HG02623 (cell line): ENCODE measurements around the gene DCX.
"Not testable (repeated sequence)": the region's sequence is repeated elsewhere in the genome, so short reads cannot be mapped to it uniquely, and the experiment has no call there.

ENCODE experiments used
- ATAC-seq: cut with Tn5 transposase; IDR thresholded peaks from one replicate; pipeline ENCODE4 v1.9.1; 2021; ENCODE audit warnings: moderate library complexity; ENCODE audit not compliant: unreplicated experiment

DCX gene

GRCh38 chrX:111375747-111376146 lies 36.2 kb downstream of the DCX start:
- ATAC-seq, result no peak

GRCh38 chrX:111372086-111372485 lies 39.9 kb downstream of the DCX start:
- ATAC-seq, result no peak

GRCh38 chrX:111365770-111366325 lies 46.1 kb downstream of the DCX start:
- ATAC-seq, result no peak

GRCh38 chrX:111363741-111364140 lies 48.3 kb downstream of the DCX start:
- no peak for ATAC-seq

- ATAC-seq, result no peak
These were observed 50.2 kb downstream of the DCX start for GRCh38 chrX:111361751-111362150.

- no peak for ATAC-seq
These were observed 51.2 kb downstream of the DCX start for GRCh38 chrX:111360839-111361238.

DNA sequence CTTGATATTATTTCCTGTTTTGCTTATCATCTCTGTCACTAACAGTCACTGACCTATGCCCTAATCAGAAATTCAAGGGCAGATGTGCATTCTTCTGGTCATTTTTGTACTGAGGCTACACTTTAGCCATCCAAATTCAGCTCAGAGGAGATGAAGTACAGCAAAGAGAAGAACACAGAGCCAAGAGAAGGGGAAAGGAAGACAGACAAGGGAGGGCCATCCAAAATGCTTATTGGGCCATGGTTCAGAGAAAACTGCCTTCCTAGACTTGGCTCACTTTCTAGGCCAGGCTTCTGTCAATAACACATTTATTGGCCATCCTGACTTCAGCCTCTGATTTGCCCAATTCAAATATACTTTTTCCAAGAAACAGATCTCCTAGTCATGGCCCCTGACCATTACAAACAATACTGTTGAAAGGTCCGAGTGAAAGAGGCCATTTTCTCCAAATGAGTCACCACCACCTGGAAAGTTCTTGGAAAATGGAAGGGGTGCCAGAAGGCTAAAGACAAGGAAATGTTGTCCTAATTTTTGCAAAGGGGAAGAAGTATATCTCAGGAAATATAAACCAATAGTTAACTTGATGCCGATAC lies 56.4 kb downstream of the DCX start:
- no peak for ATAC-seq

- ATAC-seq, result no peak
These were observed 57.5 kb downstream of the DCX start for GRCh38 chrX:111354496-111354895.

GRCh38 chrX:111353793-111354192 lies 58.2 kb downstream of the DCX start:
- ATAC-seq, result no peak

GRCh38 chrX:111352424-111352823 lies 59.6 kb downstream of the DCX start:
- ATAC-seq, result no peak

GRCh38 chrX:111349934-111350333 lies 62.1 kb downstream of the DCX start:
- no peak for ATAC-seq

DNA sequence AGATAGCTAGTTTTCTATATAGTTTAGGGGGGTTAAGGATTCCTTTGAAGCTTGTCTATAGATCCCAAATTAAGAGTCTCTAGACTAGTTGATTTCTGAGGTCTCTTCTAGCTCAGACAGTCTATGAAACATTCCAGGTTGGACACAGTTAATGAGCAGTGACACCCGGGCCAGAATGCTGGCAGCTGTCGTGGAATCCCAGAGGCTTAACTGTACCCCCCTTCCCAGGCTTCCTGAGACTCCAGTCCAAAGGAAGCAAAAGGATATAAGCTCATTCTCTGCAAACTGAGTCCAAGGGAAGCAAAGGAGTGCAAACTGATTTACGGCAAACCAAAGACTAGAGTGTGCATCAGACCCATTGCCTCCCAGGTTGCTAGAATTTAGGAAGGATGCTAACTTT lies 62.9 kb downstream of the DCX start:
- ATAC-seq, result no peak

DNA sequence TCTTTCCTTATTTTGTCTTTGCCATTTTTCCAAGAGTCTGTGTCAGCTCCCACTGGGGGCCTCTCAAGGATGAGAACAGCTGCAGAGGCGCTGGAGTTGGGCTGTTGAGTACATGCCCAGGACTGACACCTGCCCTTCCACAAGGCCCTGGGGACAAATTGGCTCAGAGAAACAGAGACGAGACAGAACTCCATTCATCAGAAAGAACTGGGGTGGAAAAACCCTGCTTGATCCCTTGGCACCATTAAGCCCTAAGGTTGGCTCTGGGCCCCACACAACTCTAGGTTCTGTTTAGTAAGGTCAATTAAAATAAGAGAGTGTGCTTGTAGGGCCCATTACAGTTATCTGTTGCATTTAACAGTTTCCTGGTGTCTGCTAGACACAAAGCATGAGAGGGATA lies 63.6 kb downstream of the DCX start:
- ATAC-seq, result no peak

DNA sequence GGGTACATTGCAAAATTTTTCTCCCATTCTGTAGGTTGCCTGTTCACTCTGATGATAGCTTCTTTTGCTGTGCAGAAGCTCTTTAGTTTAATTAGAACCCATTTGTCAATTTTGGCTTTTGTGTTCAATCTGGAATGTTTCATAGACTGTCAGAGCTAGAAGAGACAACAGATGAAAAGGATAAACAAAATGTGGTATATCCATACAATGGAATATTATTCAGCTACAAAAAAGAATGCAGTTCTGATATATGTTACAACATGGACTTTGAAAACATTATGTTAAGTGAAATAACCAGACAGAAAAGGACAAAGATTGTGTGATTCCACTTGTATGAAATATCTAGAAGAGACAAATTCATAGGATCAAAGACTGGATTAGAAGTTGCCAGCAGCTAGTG lies 65.8 kb downstream of the DCX start:
- ATAC-seq, result not testable (repeated sequence)

- no peak for ATAC-seq
These were observed 71.9 kb downstream of the DCX start for GRCh38 chrX:111340054-111340453.

GRCh38 chrX:111339212-111339611 lies 72.8 kb downstream of the DCX start:
- ATAC-seq, result no peak

DNA sequence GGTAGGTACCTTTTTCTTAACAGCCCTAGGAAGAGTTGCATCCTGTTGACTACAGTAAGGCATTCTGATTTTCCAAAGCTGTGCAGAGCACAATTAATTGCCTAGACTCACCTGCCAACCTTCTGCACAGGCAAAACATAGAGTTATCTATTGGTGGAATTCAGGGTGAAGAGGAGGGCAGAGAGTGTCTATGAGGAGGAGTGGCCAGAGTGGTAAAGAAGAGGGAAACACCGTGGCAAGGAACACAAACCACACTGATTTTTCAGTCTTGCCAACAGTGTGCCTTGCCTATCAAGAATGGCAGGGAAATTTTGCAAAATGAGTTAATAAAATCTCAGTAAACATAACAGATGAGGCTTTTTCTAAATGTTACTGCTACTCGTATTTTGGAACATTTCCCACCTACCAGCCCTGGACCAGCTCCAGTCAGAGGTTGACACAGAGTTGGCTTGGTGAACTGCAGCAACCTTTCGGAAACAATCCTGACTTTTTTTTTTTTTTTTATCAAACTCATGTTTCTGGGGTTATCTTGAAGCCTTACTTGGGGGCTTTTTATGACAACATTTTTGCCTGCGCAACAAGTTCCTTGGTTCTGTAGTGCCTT lies 73.8 kb downstream of the DCX start:
- no peak for ATAC-seq

GRCh38 chrX:111337067-111337637 lies 74.8 kb downstream of the DCX start:
- no peak for ATAC-seq

DNA sequence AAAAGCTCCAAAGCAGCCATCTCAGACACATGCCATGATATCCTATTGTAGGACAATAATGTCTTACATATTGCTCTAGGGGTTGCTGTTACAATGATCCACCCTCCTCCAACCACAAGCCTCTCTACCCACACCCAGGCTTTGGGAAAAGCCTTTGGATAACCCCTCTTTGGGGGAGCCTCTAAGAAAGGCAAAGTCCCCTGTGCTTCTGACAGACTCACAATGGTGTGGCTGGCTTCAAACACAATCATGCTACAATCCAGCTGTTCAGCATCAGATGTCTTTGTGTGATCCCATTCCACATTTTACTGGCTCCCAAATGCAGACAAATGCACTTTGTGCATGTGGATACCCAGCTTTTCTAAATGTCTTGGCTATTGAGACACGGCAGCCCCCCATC lies 75.9 kb downstream of the DCX start:
- ATAC-seq, result no peak

- ATAC-seq, result no peak
These were observed 82.6 kb downstream of the DCX start for GRCh38 chrX:111329370-111329769.

DNA sequence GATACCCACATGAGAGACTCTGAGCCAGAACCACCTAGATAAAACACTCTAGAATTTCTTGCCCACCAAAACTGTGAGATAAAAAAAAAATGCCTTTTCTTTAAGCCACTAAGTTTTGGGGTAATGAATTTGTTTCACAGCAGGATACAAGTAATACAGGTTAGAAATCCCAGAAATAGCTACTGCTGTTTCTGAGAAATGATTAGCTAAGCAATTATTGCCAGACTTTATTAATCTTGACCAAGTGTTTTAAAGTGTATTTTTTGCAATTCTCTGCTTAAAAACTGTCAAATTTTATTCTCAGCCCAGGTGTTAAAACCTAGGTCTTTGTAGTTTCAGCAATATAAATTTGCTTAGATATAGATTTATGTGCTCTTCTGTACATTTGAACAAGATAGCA lies 83.1 kb downstream of the DCX start:
- no peak for ATAC-seq

DNA sequence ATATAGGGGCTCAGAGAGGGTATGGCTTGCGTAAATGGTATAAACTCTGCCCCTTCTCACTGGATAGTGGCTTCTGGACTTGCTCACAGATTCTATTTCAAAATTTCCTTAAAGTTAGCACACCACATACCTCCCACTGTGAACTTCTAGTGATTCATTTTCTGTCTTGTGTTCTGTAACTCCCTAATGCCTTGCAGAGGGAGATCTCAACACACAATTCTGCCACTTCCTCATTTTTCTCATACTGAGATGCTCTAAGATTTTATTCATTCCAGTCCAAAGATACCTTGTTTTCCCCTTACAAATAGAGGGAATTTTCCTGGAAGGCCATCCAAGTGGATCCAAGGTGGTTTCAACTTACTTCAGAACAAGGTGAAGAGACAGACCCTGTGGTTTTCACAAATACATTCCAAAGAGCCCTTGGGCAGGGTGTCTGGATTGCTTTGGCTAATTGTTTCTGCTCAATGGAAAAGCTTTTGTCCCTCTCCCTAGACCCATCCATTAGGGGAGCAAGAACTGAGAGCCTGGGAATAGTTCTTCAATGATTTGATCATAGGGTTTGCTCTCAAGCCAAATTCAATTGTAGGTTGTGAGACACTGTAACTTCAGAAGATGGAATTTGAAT lies 89.6 kb downstream of the DCX start:
- no peak for ATAC-seq
